GM15510 (cell line): Measurements from ENCODE around the gene P2RX7.

Source experiments
- POLR2A ChIP-seq: IDR thresholded peaks from 3 replicates; pipeline ENCODE4 v1.6.1; 2011; ENCODE audit warnings: borderline replicate concordance; ENCODE audit not compliant: insufficient read length; ENCODE audit errors: extremely low read depth

The P2RX7 gene

GRCh38 chr12:121217063-121217462 is 84.4 kb downstream of the P2RX7 start:
- no peak for TF ChIP-seq POLR2A

GRCh38 chr12:121217761-121218160 is 85.1 kb downstream of the P2RX7 start:
- TF ChIP-seq POLR2A = no peak

GRCh38 chr12:121218588-121219352 is 86.1 kb downstream of the P2RX7 start:
- no peak for TF ChIP-seq POLR2A

- no peak for TF ChIP-seq POLR2A
Observed at GRCh38 chr12:121219353-121219986, 86.8 kb downstream of the P2RX7 start.

- no peak for TF ChIP-seq POLR2A
Observed at GRCh38 chr12:121222847-121223246, 90.2 kb downstream of the P2RX7 start.

- no peak for TF ChIP-seq POLR2A
Observed at GRCh38 chr12:121223292-121224285, 90.9 kb downstream of the P2RX7 start.

GRCh38 chr12:121224591-121224990 is 91.9 kb downstream of the P2RX7 start:
- no peak for TF ChIP-seq POLR2A

GRCh38 chr12:121226399-121226798 is 93.7 kb downstream of the P2RX7 start:
- no peak for TF ChIP-seq POLR2A

- peak; percentile 36 for TF ChIP-seq POLR2A
Observed at GRCh38 chr12:121227294-121227693, 94.6 kb downstream of the P2RX7 start.

- TF ChIP-seq POLR2A = no peak
Observed at GRCh38 chr12:121228919-121229665, 96.4 kb downstream of the P2RX7 start.

- no peak for TF ChIP-seq POLR2A
Observed at GRCh38 chr12:121230538-121230907, 97.8 kb downstream of the P2RX7 start.

- TF ChIP-seq POLR2A = no peak
Observed at GRCh38 chr12:121232163-121232562, 99.5 kb downstream of the P2RX7 start.

GRCh38 chr12:121232977-121233627 is 100.4 kb downstream of the P2RX7 start:
- no peak for TF ChIP-seq POLR2A

GRCh38 chr12:121233628-121234020 is 100.9 kb downstream of the P2RX7 start:
- no peak for TF ChIP-seq POLR2A

- no peak for TF ChIP-seq POLR2A
Observed at GRCh38 chr12:121236776-121237175, 104.1 kb downstream of the P2RX7 start.

- TF ChIP-seq POLR2A = no peak
Observed at GRCh38 chr12:121237415-121237814, 104.7 kb downstream of the P2RX7 start.
